ENCODE data around the gene ZNF608. TPM values are rescaled to one million over a fixed set of nuclear protein-coding genes. Genes with fewer than 3 reads are reported as not detected.

Gene ZNF608
- total and polyA plus RNA-seq, 4 donors, result 1.4 to 7.6 (median 3.2) TPM

DNA sequence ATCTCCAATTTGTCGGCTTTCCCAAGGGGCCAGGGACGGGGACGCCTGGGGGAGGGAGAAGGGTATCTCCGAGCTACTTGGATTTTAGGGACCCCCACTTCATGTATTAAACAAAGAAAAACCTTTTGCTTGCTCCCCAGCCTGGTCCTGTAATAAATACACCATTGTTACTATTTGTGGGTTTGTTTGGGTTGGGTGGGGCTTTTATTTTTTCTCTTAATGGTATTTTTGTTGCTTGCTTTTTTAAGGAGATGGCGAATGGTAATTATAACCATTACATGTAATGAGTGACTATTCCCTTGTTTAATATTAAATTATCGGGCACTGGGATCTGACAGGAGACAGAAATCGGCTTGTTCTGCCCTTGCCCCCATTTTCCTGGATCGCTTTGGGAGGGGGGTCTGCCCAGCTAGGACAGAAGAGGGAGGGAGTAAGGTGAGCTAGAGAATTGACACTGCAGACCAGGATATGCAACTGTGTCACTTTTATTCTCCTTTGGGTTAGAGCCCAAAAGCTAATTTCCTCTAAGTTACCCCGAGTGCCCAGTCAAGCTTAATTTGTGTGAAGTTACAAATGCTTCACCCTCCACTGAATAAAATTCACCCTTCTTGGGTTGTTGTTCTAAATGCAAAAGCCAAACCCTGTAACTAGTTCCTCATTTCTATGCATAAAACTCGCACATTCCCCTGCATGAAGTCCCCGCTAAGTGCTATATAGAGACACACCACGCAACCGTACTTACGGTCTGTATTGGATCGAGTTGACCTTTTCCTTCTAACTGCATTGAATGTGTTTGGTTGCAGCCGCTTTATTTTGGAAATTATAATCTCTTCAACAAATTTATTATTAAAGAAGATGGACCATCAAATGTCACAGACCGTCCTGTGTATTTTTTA lies 1.6 kb upstream of the ZNF608 start:
- no peak for DNase-seq (ENCODE audit: low spot score)
- H3K4me3 ChIP-seq (ENCODE audit: low read depth in 1 of 3, low read length in 3 of 3), result peak overlapping the region; percentile 67 to 88 (median 72)
- peak overlapping the region; percentile 94 to 96 for H3K27ac ChIP-seq (ENCODE audit: low read depth in 1 of 2, low read length in 2 of 2)
- H3K27me3 ChIP-seq (ENCODE audit: control insufficient read depth in 4 of 4, insufficient read depth in 4 of 4, low read length in 3 of 4), result no peaks in the 10 kb centered on the region
- H3K9me3 ChIP-seq (ENCODE audit: control insufficient read depth in 4 of 4, low read length in 3 of 4), result no peaks in the 10 kb centered on the region
- no peaks in the 10 kb centered on the region for H3K36me3 ChIP-seq (ENCODE audit: control insufficient read depth in 4 of 4, insufficient read depth in 3 of 4, low read depth in 1 of 4, low read length in 3 of 4)
- peaks cover 0 to 47% (median 24%) of the 10 kb centered on the region in 4 donors for H3K4me1 ChIP-seq (ENCODE audit: control insufficient read depth in 4 of 4, insufficient read depth in 4 of 4, low read length in 3 of 4)
- TF ChIP-seq EGR1 (IDR thresholded peaks at IDR 0.05; ENCODE audit: low read depth in 2 of 2) (no peak), JUND (IDR thresholded peaks at IDR 0.05) (no peak), TAF1 (conservative IDR thresholded peaks at IDR 0.05) (no peak), FOXA2 (IDR thresholded peaks at IDR 0.05) (no peak), SP1 (IDR thresholded peaks at IDR 0.05) (no peak), RAD21 (IDR thresholded peaks at IDR 0.05) (peak in 1 of 2 donors; percentile 0), RXRA (IDR thresholded peaks at IDR 0.05) (no peak), YY1 (IDR thresholded peaks at IDR 0.05) (peak; percentile 25), HNF4G (IDR thresholded peaks at IDR 0.05) (no peak), HNF4A (conservative IDR thresholded peaks at IDR 0.05) (no peak), GABPA (IDR thresholded peaks at IDR 0.05 in 1 of 2, conservative IDR thresholded peaks at IDR 0.05 in 1 of 2) (no peak), NR2F2 (IDR thresholded peaks at IDR 0.05) (no peak)
- TF ChIP-seq, protein P1, sequence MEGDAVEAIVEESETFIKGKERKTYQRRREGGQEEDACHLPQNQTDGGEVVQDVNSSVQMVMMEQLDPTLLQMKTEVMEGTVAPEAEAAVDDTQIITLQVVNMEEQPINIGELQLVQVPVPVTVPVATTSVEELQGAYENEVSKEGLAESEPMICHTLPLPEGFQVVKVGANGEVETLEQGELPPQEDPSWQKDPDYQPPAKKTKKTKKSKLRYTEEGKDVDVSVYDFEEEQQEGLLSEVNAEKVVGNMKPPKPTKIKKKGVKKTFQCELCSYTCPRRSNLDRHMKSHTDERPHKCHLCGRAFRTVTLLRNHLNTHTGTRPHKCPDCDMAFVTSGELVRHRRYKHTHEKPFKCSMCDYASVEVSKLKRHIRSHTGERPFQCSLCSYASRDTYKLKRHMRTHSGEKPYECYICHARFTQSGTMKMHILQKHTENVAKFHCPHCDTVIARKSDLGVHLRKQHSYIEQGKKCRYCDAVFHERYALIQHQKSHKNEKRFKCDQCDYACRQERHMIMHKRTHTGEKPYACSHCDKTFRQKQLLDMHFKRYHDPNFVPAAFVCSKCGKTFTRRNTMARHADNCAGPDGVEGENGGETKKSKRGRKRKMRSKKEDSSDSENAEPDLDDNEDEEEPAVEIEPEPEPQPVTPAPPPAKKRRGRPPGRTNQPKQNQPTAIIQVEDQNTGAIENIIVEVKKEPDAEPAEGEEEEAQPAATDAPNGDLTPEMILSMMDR (IDR thresholded peaks at IDR 0.05; ENCODE audit: low read depth, low read length, missing input control), result no peak
- TF ChIP-seq, protein P2, sequence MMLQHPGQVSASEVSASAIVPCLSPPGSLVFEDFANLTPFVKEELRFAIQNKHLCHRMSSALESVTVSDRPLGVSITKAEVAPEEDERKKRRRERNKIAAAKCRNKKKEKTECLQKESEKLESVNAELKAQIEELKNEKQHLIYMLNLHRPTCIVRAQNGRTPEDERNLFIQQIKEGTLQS (IDR thresholded peaks at IDR 0.05), result no peak
- TF ChIP-seq, protein P3, sequence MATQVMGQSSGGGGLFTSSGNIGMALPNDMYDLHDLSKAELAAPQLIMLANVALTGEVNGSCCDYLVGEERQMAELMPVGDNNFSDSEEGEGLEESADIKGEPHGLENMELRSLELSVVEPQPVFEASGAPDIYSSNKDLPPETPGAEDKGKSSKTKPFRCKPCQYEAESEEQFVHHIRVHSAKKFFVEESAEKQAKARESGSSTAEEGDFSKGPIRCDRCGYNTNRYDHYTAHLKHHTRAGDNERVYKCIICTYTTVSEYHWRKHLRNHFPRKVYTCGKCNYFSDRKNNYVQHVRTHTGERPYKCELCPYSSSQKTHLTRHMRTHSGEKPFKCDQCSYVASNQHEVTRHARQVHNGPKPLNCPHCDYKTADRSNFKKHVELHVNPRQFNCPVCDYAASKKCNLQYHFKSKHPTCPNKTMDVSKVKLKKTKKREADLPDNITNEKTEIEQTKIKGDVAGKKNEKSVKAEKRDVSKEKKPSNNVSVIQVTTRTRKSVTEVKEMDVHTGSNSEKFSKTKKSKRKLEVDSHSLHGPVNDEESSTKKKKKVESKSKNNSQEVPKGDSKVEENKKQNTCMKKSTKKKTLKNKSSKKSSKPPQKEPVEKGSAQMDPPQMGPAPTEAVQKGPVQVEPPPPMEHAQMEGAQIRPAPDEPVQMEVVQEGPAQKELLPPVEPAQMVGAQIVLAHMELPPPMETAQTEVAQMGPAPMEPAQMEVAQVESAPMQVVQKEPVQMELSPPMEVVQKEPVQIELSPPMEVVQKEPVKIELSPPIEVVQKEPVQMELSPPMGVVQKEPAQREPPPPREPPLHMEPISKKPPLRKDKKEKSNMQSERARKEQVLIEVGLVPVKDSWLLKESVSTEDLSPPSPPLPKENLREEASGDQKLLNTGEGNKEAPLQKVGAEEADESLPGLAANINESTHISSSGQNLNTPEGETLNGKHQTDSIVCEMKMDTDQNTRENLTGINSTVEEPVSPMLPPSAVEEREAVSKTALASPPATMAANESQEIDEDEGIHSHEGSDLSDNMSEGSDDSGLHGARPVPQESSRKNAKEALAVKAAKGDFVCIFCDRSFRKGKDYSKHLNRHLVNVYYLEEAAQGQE (IDR thresholded peaks at IDR 0.05), result no peak
- TF ChIP-seq, protein P4, sequence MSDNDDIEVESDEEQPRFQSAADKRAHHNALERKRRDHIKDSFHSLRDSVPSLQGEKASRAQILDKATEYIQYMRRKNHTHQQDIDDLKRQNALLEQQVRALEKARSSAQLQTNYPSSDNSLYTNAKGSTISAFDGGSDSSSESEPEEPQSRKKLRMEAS (IDR thresholded peaks at IDR 0.05), result no peak
- WGBS, result under 1% methylated on average over 17 of the region's 17 CpGs
- H3K9ac ChIP-seq (ENCODE audit: low read depth in 1 of 2, low read length in 2 of 2), result peak overlapping the region; percentile 82 to 86

Data from liver (tissue), 9 donors.